ENCODE data around the gene UNC80.

GRCh38 chr2:209907746-209908145 is 136.1 kb downstream of the UNC80 start:
- no peak for TF ChIP-seq EZH2 (IDR thresholded peaks at IDR 0.05; ENCODE audit: low read length, unreplicated experiment)
- TF ChIP-seq CTCF (conservative IDR thresholded peaks at IDR 0.05; ENCODE audit: low read depth, low read length): no peak
- TF ChIP-seq EZH2phosphoT487 (IDR thresholded peaks at IDR 0.05; ENCODE audit: borderline replicate concordance, low read length): no peak
